ENCODE data around the gene RIN3. TPM values are rescaled to one million over a fixed set of nuclear protein-coding genes. Genes with fewer than 3 reads are reported as not detected.

Gene RIN3
- total RNA-seq, 1 donor from 2014 or later = 33.0 TPM

GRCh38 chr14:92506231-92506630 lies 7.3 kb upstream of the RIN3 start:
- intact Hi-C loops (cut with micrococcal nuclease) = no loop called here

- intact Hi-C loops (cut with micrococcal nuclease) = no loop called here
These were observed 6.3 kb upstream of the RIN3 start for GRCh38 chr14:92507174-92507768.

DNA sequence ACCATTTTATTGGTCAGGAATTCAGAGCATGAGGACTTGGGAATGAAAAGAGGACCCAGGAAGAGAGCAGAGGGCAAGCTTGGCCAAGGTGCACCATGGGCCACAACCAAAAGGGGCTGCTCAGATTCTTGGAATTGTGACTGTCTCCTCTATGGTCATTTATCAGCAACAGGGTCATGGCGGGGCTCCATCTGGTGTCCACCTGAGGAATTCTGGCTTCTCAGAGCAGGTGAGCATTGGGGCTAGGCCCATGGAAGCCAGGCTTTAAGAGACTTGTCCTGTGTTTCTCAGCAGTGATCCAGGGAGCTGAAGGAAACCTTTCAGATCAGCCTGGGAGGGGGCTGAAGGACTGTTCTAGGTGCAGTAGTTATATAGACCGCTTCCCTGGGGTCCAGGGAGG lies 2.6 kb upstream of the RIN3 start:
- intact Hi-C loops (cut with micrococcal nuclease) = no loop called here

GRCh38 chr14:92511453-92512238 lies 1.9 kb upstream of the RIN3 start:
- intact Hi-C loops (cut with micrococcal nuclease) = no loop called here

DNA sequence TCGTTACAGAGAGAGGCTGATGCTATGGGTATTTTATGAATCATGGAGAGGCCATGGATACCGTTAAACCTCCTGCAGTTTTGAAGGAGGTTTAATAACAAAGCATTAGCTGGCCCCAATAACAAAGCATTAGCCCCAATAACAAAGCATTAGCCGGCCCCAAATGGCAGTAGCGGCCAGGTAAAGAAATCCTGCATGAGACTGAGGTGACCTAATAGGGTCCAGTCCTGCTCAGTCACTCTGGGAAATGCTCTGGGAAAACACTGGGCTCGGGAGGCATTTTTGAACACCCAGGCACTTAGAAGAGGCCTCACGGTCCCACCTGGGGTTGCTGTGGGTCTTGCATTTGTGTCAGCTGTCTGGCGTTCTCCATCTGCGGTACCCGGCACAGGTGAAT lies 776 bp upstream of the RIN3 start:
- intact Hi-C loops (cut with micrococcal nuclease) = no loop called here

DNA sequence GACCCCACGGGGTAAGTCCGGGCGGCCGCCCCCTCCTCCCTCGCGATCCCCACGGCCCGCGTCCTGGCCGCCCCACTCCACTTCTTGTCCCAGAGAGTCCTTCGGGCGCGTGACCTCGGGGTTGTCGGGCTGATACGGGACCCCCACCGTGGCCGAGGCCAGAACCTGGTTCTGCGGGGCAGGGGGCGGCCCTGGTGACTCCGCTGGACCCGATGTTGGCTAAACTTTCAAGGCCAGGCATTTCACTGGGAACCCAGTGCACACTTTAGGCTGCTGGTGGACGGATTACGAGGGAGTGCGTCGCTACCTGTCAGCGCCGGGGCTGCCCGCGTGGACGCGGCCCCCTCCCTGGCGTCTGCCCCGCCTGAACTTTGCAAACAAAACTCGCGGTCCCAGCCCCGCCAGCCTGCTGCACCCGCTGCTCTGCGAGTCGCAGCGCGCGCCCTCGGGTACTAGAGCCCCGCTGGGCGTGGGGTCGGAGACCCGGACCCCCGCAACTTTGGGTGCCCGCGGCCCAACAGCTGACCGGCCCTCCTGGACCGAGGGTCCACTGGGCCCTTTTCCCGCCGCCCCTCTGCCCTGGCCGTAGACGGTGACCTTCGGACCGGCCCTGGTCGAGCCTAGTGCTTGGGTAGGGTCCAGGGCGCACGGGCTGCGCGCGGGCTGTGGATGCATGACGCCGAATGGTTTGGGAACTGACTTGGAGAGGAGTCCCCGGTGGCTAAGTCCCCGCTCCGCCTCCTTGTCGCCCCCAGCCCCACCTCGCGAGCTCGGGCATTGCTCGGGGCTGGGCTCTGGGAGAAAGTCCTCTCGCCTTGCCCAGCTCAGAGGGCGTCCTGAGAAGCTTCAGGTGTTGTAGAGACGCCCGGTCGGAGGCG lies 624 bp downstream of the RIN3 start:
- intact Hi-C loops (cut with micrococcal nuclease) = no loop called here

DNA sequence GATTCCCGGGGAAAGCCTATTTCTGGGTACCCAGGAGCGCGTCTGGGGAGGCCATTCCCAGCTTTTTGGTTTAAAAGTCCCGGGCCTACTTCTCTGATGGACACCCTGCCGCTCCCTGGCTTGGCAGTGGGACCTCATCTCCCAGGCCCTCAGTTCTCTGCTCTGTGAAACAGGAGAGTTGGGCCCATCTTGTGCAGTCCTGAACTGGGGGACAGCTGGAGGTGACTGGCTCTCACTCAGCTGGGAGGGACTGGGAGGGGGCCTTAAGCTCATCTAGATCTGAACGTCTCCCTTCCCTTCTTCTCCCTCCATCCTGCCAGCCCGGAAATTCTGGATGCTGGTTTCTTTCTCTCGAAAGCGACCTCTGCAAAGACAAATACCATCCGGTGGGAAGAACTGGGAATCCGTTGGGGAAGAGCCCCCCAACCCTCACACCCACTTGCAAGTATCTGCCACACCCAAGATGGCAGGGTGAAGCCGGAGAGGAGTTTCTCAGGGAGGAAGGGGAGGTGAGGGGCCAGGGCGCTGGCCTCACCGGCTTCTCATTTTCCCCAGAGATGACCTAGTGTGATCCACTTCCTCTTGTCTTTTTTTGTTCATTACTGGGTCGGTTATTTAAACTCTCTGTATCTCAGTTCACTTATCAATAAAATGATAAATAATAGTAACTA lies 1.4 kb downstream of the RIN3 start:
- intact Hi-C loops (cut with micrococcal nuclease) = no loop called here

- intact Hi-C loops (cut with micrococcal nuclease) = no loop called here
These were observed 2.2 kb downstream of the RIN3 start for GRCh38 chr14:92515546-92516343.

- intact Hi-C loops (cut with micrococcal nuclease) = no loop called here
These were observed 2.9 kb downstream of the RIN3 start for GRCh38 chr14:92516344-92516965.

DNA sequence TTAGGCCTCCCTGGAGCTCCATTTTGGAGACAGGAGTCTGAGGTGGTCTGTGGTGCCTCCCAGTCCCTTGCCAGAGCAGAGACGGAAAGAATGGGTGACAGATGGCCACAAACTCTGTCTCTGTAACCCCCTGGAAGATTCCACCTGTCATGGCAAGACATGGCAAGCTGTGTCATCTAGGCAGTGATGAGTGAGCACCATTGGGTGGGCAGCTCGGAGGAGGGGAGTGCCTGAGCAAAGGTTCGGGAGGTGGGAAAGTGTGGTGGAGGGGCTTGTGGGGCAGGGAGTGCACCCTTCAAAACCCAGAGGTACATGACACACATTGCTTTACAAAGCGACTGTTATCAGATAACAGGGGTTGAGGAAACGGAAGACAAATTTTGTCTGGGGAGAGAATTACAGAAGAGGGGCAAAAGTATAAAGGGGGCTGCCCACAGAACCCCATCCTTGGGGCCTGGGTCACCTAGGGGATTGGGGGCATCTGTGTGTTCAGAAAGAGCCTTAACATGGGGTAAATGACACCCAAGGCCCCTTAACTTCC lies 3.5 kb downstream of the RIN3 start:
- intact Hi-C loops (cut with micrococcal nuclease) = no loop called here

- intact Hi-C loops (cut with micrococcal nuclease) = no loop called here
These were observed 4.2 kb downstream of the RIN3 start for GRCh38 chr14:92517761-92518160.

DNA sequence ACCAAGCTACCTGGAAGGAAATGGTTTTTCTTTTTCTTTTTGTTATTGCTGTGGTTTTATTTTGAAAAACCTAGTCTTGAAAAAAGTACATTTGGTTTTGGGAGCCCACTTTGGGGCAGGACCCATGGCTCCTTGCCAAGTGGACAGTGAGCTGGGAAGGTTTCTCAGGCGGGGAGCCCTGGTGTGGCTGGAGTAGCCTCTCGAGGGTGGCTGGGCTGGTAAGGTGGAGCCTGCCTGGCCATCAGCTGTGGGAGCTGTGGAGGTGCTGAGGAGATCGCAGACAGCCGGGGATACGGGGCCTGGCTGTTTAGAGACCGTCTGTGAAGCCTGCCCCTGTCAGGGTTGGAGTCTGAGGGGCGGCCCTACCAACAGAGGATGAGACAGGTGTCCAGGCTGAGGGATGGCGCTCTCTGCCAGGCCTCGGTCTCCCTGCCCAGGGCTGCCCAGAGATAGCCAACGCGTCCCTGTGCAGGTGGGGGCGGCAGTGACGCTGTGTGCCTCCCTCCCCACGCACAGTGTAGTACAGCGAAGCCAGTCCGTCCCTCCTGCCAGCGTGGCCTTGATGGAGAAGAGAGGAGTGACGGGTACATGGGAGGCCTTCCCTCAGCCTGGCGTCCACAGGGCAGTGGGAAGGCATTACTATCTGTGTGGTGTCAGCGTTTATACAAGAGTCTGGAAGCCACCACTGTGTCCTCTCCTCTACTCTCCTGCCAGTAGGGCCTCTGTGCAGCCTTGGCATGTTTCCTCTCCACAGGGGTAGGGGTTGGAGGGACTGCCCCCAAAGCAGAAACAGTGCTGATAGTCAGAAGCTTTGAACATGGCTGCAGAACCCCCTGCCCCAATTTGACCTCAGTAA lies 5.9 kb downstream of the RIN3 start:
- intact Hi-C loops (cut with micrococcal nuclease) = no loop called here

- intact Hi-C loops (cut with micrococcal nuclease) = no loop called here
These were observed 6.8 kb downstream of the RIN3 start for GRCh38 chr14:92520102-92521057.

DNA sequence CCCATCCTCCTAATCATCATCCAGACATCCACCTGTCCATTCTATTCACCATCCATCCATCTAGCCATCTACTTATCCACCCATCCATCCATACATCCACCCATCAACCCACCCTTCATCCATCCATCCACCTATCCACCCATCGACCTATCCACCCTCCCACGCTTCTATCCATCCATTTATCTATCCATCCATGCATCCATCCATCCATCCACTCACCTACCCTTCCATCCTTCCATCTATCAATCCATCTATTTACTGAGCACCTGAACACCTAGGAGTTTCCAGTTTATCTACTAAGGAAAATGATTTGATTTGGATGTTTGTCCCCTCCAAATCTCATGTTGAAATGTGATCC lies 7.5 kb downstream of the RIN3 start:
- intact Hi-C loops (cut with micrococcal nuclease) = no loop called here

DNA sequence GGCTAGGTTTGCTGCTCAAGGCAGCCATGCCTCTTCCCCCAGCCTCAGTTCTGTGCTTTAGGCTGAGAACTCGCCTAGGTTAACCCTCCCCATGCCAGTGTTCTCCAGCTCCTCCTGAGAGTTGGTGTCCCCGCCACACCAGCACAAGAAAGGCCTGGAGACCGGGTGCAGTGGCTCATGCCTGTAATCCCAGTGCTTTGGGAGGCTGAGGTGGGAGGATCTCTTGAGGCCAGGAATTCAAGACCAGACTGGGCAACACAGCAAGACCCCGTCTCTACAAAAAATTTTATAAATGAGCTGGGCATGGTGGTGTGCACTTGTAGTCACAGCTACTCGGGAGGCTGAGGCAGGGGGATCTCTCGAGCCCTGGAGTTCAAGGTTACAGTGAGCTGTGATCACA lies 10.2 kb downstream of the RIN3 start:
- intact Hi-C loops (cut with micrococcal nuclease) = no loop called here

- intact Hi-C loops (cut with micrococcal nuclease) = no loop called here
These were observed 11.1 kb downstream of the RIN3 start for GRCh38 chr14:92524602-92525185.

DNA sequence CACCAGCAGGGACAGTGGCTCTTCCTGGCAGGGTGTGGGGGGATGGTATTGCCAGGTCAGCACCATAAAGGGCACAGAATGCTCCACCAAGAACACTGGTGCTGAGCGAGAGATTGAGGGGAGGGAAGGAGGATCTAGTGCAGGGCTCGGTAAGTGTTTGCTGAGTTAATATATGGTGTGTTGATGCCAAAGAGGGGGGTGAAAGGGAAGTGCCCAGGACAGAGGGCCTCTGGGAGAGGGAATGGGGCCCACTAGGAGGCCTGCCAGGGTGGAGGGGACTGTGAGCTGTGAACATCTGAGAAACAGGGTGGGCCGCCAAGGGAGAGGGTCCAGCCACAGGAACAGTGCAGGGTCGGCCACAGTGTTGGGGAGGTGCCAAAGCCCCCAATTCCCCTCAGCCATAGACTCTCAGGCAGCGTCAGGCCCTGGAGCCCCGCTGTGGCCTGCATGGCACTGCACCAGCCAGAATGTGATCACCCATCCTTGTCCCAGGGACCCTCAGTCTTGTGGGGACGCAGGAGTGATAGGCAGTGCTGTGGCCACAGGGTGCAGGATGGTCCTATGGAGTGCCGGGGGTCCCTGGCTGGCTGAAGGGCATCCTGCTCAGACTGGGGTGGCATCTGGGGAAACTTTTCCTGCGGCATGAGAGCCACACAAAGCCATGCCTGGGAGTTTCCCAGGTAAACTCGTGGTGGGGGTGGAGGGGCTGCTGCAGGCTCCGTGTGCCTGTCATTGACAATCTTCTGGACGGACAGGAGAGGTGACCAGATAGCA lies 11.9 kb downstream of the RIN3 start:
- intact Hi-C loops (cut with micrococcal nuclease) = no loop called here
